Central memory CD8-positive, alpha-beta T cell (primary cell): ENCODE results near the gene ATG9A.

Source experiments
- ATAC-seq: fragments of 150-1000 bp; cut with Tn5 transposase; replicated peaks from 2 replicates; pipeline ENCODE4 v1.10.0; 2022; ENCODE audit warnings: mild to moderate bottlenecking, moderate FRiP score, moderate number of reproducible peaks; ENCODE audit not compliant: poor library complexity, severe bottlenecking; ENCODE audit errors: extremely low read depth
- DNase-seq, 2 donors: peaks; one replicate each; pipeline ENCODE4 v3.0.0; 2021; ENCODE audit warnings: low spot score in 2 of 2
- H3K27ac Mint-ChIP-seq: one replicate; pipeline ENCODE4 v1.8.0; 2022; ENCODE audit warnings: low read depth, mild to moderate bottlenecking, moderate library complexity, mixed read lengths
- H3K27me3 Mint-ChIP-seq: one replicate; pipeline ENCODE4 v1.8.0; 2022; ENCODE audit warnings: mixed read lengths
- H3K36me3 Mint-ChIP-seq: one replicate; pipeline ENCODE4 v1.8.0; 2022; ENCODE audit warnings: mild to moderate bottlenecking, moderate library complexity, mixed read lengths; ENCODE audit not compliant: insufficient read depth
- H3K4me1 Mint-ChIP-seq: one replicate; pipeline ENCODE4 v1.8.0; 2022; ENCODE audit warnings: mixed read lengths
- H3K4me3 Mint-ChIP-seq: one replicate; pipeline ENCODE4 v1.8.0; 2022; ENCODE audit warnings: mild to moderate bottlenecking, moderate library complexity, mixed read lengths
- H3K9me3 Mint-ChIP-seq: one replicate; pipeline ENCODE4 v1.8.0; 2022; ENCODE audit warnings: mixed read lengths

ATG9A gene

DNA sequence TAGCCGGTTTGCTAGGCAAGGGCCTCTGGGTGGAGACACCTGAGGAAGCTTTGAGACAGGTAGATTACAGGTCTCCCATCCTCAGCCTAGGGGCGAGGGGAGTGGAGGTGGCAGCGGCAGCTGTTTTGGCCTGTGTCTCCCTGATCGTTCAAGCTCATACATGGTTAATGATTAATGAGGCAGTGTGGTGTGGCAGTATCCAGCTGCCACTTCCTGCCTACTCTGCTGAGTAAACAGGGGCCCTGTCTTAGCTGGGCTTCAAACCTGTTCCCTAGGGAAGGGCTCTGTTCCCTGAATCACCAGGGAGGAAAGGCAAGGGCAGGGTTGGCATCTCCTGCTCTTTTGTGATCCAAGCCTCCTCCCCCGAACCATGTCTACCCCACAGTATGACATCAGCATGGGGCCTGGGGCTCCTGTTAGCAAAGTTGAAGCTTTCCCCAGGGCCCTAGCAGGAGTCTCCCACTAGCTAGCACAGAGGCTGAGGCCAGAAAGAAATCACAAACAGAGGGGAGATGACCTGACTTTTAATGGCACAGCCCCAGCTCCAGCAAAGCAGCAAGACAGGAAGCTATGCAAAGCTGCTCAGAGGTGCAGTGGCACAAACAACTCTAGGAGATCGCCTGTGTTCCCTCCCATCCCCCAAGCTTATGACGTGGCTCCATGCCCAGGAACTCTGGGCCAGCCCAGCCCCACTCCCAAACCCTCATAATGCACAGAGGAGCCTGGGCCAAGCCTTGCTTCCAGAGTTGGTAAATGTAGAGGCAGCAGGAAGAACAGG lies 20.0 kb upstream of the ATG9A start:
- Mint-ChIP-seq H3K4me3 (peak overlapping the region; percentile 78), H3K36me3 (peaks cover 76% of the 10 kb centered on the region), H3K4me1 (peaks cover 83% of the 10 kb centered on the region), H3K27me3 (no peaks in the 10 kb centered on the region), H3K27ac (peak overlapping the region; percentile 83), H3K9me3 (no peaks in the 10 kb centered on the region)
- DNase-seq (peak in 1 of 2 donors; percentile 44), ATAC-seq (peak; percentile 1)

DNA sequence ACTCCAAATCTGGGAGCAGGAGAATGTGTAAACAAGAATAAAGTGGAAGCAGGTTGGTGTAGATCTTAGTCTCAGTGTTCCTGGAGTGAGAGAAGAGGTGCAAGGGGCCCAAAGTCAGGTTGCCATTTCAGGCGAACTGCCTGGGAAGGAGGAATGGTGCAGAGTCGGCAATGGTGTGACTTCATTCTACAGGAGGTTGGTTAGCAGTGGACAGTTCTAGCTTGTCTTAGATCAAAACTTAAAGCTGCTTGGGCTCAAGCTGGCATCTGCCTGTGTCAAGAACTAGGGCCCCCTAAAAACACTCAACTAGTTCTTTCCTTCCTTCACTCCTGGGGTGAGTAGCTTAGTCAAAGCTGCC lies 19.4 kb upstream of the ATG9A start:
- ATAC-seq: no peak
- H3K4me1 Mint-ChIP-seq: peaks cover 83% of the 10 kb centered on the region

DNA sequence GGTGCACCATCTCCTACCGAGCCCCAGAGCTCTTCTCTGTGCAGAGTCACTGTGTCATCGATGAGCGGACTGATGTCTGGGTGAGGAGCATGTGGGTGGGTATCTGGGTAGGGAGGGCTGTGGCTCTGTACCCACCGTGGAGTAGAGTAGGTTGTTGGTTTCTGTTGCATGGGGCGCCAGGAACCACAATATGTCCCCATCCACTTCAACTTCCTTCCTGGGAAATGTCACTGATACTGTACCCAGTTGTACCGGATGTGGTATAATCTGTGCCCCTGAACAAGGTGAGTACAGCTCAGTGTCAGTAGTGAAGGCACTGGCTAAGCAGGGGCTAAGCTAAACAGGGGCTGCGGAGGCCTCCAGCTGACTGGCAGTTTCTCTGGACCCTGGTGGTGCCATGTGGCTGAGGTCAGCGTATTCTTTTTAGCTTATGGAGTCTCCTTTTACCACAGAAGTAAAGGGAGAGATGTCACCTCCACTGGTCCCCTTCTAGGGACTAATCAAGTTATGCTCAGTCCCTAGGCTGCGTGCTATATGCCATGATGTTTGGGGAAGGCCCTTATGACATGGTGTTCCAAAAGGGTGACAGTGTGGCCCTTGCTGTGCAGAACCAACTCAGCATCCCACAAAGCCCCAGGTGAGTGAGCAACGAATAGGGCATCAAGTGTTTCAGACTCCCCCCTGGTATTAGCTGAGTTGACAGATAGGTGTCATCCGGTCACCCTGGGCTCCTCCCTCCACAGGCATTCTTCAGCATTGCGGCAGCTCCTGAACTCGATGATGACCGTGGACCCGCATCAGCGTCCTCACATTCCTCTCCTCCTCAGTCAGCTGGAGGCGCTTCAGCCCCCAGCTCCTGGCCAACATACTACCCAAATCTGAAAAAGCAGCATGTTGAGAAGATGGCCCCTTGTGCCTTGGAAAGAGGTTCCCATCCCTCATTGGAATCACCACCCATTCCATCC lies 18.5 kb upstream of the ATG9A start:
- Mint-ChIP-seq H3K9me3 (no peaks in the 10 kb centered on the region), H3K4me3 (peak overlapping the region; percentile 78), H3K4me1 (peaks cover 83% of the 10 kb centered on the region), H3K27ac (peak overlapping the region; percentile 83), H3K27me3 (no peaks in the 10 kb centered on the region), H3K36me3 (peaks cover 67% of the 10 kb centered on the region)
- ATAC-seq (peak; percentile 77), DNase-seq (peak; percentile 34 to 65)

More for the DNA sequence above, 19.4 kb upstream of the ATG9A start:
- H3K9me3 Mint-ChIP-seq: no peaks in the 10 kb centered on the region
- DNase-seq: no peak
- H3K4me3 Mint-ChIP-seq: peak overlapping the region; percentile 78
- peaks cover 74% of the 10 kb centered on the region for H3K36me3 Mint-ChIP-seq
- H3K27me3 Mint-ChIP-seq: no peaks in the 10 kb centered on the region
- peak overlapping the region; percentile 83 for H3K27ac Mint-ChIP-seq

DNA sequence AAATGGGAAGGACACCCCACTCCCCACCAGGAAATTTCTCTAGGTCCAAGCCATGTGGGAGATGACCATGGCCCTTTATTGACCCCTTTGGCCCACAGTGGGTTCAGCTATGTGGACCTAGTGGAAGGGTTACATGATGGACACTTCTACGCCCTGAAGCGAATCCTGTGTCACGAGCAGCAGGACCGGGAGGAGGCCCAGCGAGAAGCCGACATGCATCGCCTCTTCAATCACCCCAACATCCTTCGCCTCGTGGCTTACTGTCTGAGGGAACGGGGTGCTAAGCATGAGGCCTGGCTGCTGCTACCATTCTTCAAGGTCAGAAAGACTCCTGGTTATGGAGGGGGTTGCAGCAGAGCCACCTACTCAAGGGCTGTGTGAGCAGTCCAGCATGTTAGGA lies 17.1 kb upstream of the ATG9A start:
- H3K27ac Mint-ChIP-seq: no peak overlapping the region
- H3K27me3 Mint-ChIP-seq: no peaks in the 10 kb centered on the region
- ATAC-seq: no peak
- no peak for DNase-seq
- H3K36me3 Mint-ChIP-seq: peaks cover 53% of the 10 kb centered on the region
- peaks cover 70% of the 10 kb centered on the region for H3K4me1 Mint-ChIP-seq
- H3K9me3 Mint-ChIP-seq: no peaks in the 10 kb centered on the region
- peak overlapping the region; percentile 78 for H3K4me3 Mint-ChIP-seq

DNA sequence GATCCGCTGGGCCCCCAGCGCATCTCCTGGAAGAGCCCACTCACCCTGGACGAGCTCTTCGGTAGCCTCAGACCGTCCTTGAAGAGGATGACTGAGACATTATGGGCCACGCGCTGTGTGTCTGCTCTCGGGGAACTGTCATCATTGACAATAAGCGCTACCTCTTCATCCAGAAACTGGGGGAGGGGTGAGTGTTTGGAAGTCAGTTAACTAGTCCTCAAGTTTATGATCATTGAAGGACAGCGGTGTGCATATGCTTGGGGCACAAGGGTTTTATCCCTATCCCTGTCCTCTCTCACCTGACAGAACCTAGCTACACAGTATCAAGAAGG lies 16.4 kb upstream of the ATG9A start:
- H3K27me3 Mint-ChIP-seq: no peaks in the 10 kb centered on the region
- ATAC-seq (no peak), DNase-seq (no peak)
- no peaks in the 10 kb centered on the region for H3K9me3 Mint-ChIP-seq
- peak overlapping the region; percentile 94 for H3K27ac Mint-ChIP-seq
- H3K4me3 Mint-ChIP-seq: peak overlapping the region; percentile 78
- H3K4me1 Mint-ChIP-seq: peaks cover 63% of the 10 kb centered on the region
- H3K36me3 Mint-ChIP-seq: peaks cover 48% of the 10 kb centered on the region

DNA sequence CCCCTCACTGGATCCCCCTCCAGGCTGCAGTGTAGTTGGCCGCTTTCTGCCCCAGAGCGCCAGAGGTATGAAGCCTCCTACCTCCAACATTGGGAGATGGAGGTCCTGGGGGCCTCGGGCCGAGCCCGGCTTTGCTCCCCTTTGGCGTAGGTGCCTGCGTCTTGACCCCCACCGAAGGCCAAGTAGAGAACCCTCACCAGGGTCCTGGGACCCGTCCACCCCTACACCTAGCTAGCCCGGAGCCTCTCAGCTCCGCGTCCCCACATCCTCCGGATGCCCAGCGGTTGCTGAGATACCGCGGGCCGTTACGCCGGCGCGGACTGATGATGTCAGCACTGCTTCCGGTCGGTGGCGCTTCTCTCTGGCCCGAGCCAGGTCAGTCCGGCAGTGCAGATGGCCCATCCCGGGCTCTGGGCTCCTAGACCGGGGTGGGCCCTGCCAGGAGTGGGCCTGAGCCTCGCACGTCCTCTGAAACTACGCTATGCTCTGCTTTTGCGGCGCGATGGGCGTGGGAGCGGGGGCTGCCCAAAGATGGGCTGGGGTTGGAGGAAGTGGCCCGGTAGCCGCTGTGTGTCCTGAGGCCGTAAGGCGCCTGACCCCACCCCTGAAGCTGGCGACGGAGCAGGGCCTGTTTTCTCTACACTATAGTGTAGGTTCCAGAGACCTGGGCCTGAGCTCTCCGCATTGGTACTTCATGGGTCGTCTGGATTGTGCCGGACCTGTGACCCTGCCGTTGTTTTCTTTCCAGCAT lies 15.9 kb upstream of the ATG9A start, which contains the start of the genes GLB1L and STK16:
TSS of gene GLB1L (minus strand) at position 297 of the 751 bp plus-strand sequence. CDS start 1,871 bp downstream, outside the sequence.
TSS of gene STK16 (plus strand) at position 332 of the 751 bp plus-strand sequence. CDS start 521 bp downstream, outside the sequence.
- Mint-ChIP-seq H3K27me3 (no peaks in the 10 kb centered on the region), H3K4me1 (peaks cover 57% of the 10 kb centered on the region), H3K36me3 (peaks cover 43% of the 10 kb centered on the region), H3K9me3 (no peaks in the 10 kb centered on the region), H3K27ac (peak within 1 kb of the TSS; percentile 94), H3K4me3 (peak within 1 kb of the TSS; percentile 78)
- ATAC-seq: peak; percentile 63
- DNase-seq: peak; percentile 79 to 82

DNA sequence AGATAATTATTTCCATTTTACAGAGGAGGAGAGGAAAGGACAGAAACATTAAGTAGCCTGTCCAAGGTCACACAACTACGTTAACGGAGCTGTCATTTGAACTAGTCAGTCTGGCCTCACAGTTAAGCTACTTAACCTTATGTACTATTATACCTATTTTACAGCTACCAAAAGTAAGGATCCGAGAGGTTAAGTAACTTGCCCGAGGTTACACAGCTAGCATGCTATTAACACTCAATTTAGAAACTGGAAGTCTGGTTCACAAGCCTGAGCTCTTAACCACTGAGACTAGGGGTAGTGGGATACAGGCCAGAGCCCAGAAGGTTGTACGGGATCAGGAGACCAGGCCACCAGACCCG lies 15.3 kb upstream of the ATG9A start:
- no peak for ATAC-seq
- no peak for DNase-seq
- Mint-ChIP-seq H3K27me3 (no peaks in the 10 kb centered on the region), H3K36me3 (peaks cover 38% of the 10 kb centered on the region), H3K9me3 (no peaks in the 10 kb centered on the region), H3K27ac (peak overlapping the region; percentile 94), H3K4me1 (peaks cover 52% of the 10 kb centered on the region), H3K4me3 (peak overlapping the region; percentile 78)

DNA sequence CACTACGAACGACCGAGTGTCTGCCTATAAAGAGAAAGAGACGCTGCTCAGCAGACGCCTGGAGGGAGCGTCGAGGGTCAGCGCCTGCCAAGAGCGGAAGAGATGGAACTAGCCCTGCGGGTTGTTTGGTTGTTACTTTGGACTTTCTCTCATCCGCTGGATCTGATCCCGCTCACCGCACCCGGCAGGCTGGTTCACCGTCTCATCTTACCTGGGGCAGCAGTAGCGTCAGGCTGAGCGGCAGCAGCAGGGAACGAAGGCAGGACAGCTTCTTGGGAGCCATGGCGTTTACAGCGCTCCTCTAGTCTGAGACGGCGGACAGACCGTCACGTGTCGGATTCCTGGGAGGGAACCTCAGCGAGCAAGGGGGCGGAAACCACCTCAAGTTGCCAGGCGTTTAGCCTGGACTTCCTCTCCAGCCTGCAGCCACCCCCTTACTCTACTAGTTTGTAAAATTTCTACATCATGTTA lies 13.9 kb upstream of the ATG9A start:
- Mint-ChIP-seq H3K9me3 (no peaks in the 10 kb centered on the region), H3K4me3 (peak overlapping the region; percentile 13), H3K36me3 (peaks cover 27% of the 10 kb centered on the region), H3K4me1 (peaks cover 37% of the 10 kb centered on the region), H3K27me3 (no peaks in the 10 kb centered on the region), H3K27ac (no peak overlapping the region)
- ATAC-seq (no peak), DNase-seq (no peak)

DNA sequence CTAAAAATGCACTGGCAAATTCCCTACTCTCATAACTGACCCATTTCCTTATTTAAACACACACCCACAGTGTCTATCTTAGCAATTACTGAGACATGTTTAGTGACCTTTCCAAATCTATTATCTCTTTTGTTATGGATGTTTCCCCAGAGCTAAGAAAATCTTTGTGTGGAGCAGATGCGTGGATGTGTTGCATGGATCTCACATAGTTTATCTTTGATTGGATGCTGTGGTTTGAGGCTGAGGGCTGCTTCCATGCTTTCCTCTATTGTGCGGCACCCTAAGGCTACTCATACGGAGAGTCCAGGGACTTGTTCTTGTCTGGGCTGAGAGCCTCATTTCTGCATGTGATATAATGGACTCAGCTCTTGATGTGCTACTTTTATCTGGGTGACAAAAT lies 4.9 kb upstream of the ATG9A start:
- H3K36me3 Mint-ChIP-seq: peaks cover 54% of the 10 kb centered on the region
- H3K27ac Mint-ChIP-seq: no peak overlapping the region
- no peak for DNase-seq
- H3K4me3 Mint-ChIP-seq: no peak overlapping the region
- H3K9me3 Mint-ChIP-seq: no peaks in the 10 kb centered on the region
- ATAC-seq: no peak
- peaks cover 54% of the 10 kb centered on the region for H3K4me1 Mint-ChIP-seq
- H3K27me3 Mint-ChIP-seq: no peaks in the 10 kb centered on the region

DNA sequence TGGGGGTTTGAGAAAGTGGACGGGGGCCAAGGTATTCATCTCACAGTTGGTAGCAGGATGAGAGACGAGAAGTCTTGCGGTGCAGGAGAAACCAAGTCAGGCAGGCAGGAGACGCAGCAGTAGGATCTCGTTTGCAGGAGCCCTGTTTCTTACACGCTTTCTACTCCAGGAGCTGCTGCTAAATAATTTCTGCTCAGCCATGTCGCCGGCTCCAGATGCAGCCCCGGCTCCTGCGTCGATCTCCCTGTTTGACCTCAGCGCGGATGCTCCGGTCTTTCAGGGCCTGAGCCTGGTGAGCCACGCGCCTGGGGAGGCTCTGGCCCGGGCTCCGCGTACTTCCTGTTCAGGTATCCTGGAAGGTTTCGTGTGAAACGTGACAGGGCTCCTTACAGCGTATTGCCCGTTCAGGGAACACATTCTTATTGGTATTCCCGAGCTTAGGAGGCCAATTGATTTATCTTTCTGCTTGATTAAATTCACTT lies 664 bp upstream of the ATG9A start:
- Mint-ChIP-seq H3K4me1 (peaks cover 71% of the 10 kb centered on the region), H3K4me3 (peak overlapping the region; percentile 97), H3K27ac (peak overlapping the region; percentile 98), H3K36me3 (peaks cover 47% of the 10 kb centered on the region), H3K27me3 (no peaks in the 10 kb centered on the region), H3K9me3 (no peaks in the 10 kb centered on the region)
- DNase-seq (no peak), ATAC-seq (peak; percentile 10)

DNA sequence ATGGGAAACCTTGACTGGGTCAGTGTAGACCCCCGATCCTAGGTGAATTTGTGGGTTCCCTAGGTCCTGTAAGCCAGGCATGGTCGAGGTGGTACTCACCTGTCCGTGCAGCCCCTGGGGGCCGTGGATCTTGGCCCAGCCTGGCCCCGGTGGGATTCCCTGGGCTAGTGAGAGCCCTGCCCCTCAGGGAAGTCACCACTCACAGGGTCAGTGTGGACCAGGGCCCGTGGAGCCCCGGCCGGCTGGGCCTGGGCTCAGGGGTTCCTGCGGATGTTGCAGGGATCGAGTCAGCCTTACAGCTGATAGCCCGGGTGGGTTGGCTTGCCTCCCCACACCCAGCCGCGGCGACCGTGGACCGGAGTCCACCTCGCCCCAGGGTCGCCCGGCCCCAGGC lies 528 bp downstream of the ATG9A start:
- Mint-ChIP-seq H3K27ac (peak overlapping the region; percentile 98), H3K9me3 (no peaks in the 10 kb centered on the region), H3K4me1 (peaks cover 67% of the 10 kb centered on the region), H3K4me3 (peak overlapping the region; percentile 97), H3K27me3 (no peaks in the 10 kb centered on the region), H3K36me3 (peaks cover 39% of the 10 kb centered on the region)
- DNase-seq: peak in 1 of 2 donors; percentile 21
- ATAC-seq: peak; percentile 6
